Nephron progenitor cell (in vitro differentiated cells): ENCODE measurements around the gene C3.

Experiments
- DNase-seq: peaks from one replicate; pipeline ENCODE4 v3.0.0; 2021
- H3K27ac Mint-ChIP-seq: 2 replicates; pipeline ENCODE4 v1.8.0; 2021; ENCODE audit warnings: mild to moderate bottlenecking, moderate library complexity, mixed read lengths
- H3K27me3 Mint-ChIP-seq: 2 replicates; pipeline ENCODE4 v1.8.0; 2021; ENCODE audit warnings: mild to moderate bottlenecking, low read depth, mixed read lengths; ENCODE audit not compliant: poor library complexity
- H3K36me3 Mint-ChIP-seq: 2 replicates; pipeline ENCODE4 v1.8.0; 2021; ENCODE audit warnings: low read depth, mixed read lengths
- H3K4me1 Mint-ChIP-seq: 2 replicates; pipeline ENCODE4 v1.8.0; 2021; ENCODE audit warnings: mixed read lengths
- H3K4me3 Mint-ChIP-seq: 2 replicates; pipeline ENCODE4 v1.8.0; 2021; ENCODE audit warnings: mild to moderate bottlenecking, moderate library complexity, mixed read lengths
- H3K9me3 Mint-ChIP-seq: 2 replicates; pipeline ENCODE4 v1.8.0; 2021; ENCODE audit warnings: mild to moderate bottlenecking, moderate library complexity, mixed read lengths
- CTCF ChIP-seq: fragments of 200-600 bp; sonication (generic); IDR thresholded peaks from 2 replicates; pipeline ENCODE4 v1.5.0; 2021; ENCODE audit warnings: antibody characterized with exemption

Gene C3

GRCh38 chr19:6705931-6706632 is 14.4 kb downstream of the C3 start:
- no peak overlapping the region for H3K27ac Mint-ChIP-seq
- H3K36me3 Mint-ChIP-seq, result no peaks in the 10 kb centered on the region
- no peak for DNase-seq
- no peak for TF ChIP-seq CTCF
- peaks cover 58% of the 10 kb centered on the region for H3K27me3 Mint-ChIP-seq
- H3K9me3 Mint-ChIP-seq, result peaks cover 4% of the 10 kb centered on the region
- no peak overlapping the region for H3K4me3 Mint-ChIP-seq
- no peaks in the 10 kb centered on the region for H3K4me1 Mint-ChIP-seq

GRCh38 chr19:6700586-6701316 is 19.7 kb downstream of the C3 start:
- no peaks in the 10 kb centered on the region for H3K4me1 Mint-ChIP-seq
- no peak for DNase-seq
- TF ChIP-seq CTCF, result no peak
- H3K9me3 Mint-ChIP-seq, result peaks cover 23% of the 10 kb centered on the region
- H3K4me3 Mint-ChIP-seq, result no peak overlapping the region
- H3K36me3 Mint-ChIP-seq, result no peaks in the 10 kb centered on the region
- peaks cover 15% of the 10 kb centered on the region for H3K27me3 Mint-ChIP-seq
- H3K27ac Mint-ChIP-seq, result no peak overlapping the region

GRCh38 chr19:6699935-6700334 is 20.5 kb downstream of the C3 start:
- Mint-ChIP-seq H3K27ac (no peak overlapping the region), H3K4me1 (no peaks in the 10 kb centered on the region), H3K27me3 (peaks cover 16% of the 10 kb centered on the region), H3K36me3 (no peaks in the 10 kb centered on the region), H3K9me3 (peaks cover 29% of the 10 kb centered on the region), H3K4me3 (no peak overlapping the region)
- DNase-seq, result no peak
- TF ChIP-seq CTCF, result no peak

GRCh38 chr19:6697291-6697690 is 23.2 kb downstream of the C3 start:
- no peak for TF ChIP-seq CTCF
- Mint-ChIP-seq H3K4me3 (no peak overlapping the region), H3K4me1 (no peaks in the 10 kb centered on the region), H3K27me3 (peaks cover 17% of the 10 kb centered on the region), H3K27ac (no peak overlapping the region), H3K9me3 (peaks cover 38% of the 10 kb centered on the region), H3K36me3 (no peaks in the 10 kb centered on the region)
- no peak for DNase-seq

- no peak for DNase-seq
- Mint-ChIP-seq H3K4me1 (no peaks in the 10 kb centered on the region), H3K4me3 (no peak overlapping the region), H3K9me3 (peaks cover 43% of the 10 kb centered on the region), H3K27me3 (peaks cover 13% of the 10 kb centered on the region), H3K27ac (no peak overlapping the region), H3K36me3 (no peaks in the 10 kb centered on the region)
- no peak for TF ChIP-seq CTCF
Observed at GRCh38 chr19:6696239-6696820, 24.1 kb downstream of the C3 start.
